ENCODE data around the gene GALNT18.

GALNT18 gene

GRCh38 chr11:11293798-11294550 is 327.8 kb downstream of the GALNT18 start:
- DNase-seq, result no peak

- DNase-seq, result no peak
Measured at GRCh38 chr11:11292839-11293238, 329.0 kb downstream of the GALNT18 start.

- no peak for DNase-seq
Measured at GRCh38 chr11:11291041-11292015, 330.5 kb downstream of the GALNT18 start.

GRCh38 chr11:11290354-11290753 is 331.5 kb downstream of the GALNT18 start:
- DNase-seq, result no peak

GRCh38 chr11:11289669-11290068 is 332.1 kb downstream of the GALNT18 start:
- no peak for DNase-seq

- DNase-seq, result no peak
Measured at GRCh38 chr11:11288972-11289616, 332.7 kb downstream of the GALNT18 start.

GRCh38 chr11:11284481-11284880 is 337.3 kb downstream of the GALNT18 start:
- no peak for DNase-seq

- no peak for DNase-seq
Measured at GRCh38 chr11:11281626-11282025, 340.2 kb downstream of the GALNT18 start.

GRCh38 chr11:11280826-11281225 is 341.0 kb downstream of the GALNT18 start:
- DNase-seq, result no peak

GRCh38 chr11:11279956-11280689 is 341.7 kb downstream of the GALNT18 start:
- no peak for DNase-seq

GRCh38 chr11:11272254-11272653 is 349.6 kb downstream of the GALNT18 start:
- no peak for DNase-seq

GRCh38 chr11:11270236-11270775 is 351.5 kb downstream of the GALNT18 start:
- DNase-seq, result no peak

GRCh38 chr11:11268706-11269105 is 353.1 kb downstream of the GALNT18 start:
- DNase-seq, result no peak

- no peak for DNase-seq
Measured at GRCh38 chr11:11268119-11268518, 353.7 kb downstream of the GALNT18 start.

GRCh38 chr11:11267312-11267711 is 354.5 kb downstream of the GALNT18 start:
- no peak for DNase-seq

- DNase-seq, result peak; percentile 13
Measured at GRCh38 chr11:11265994-11266606, 355.7 kb downstream of the GALNT18 start.

- DNase-seq, result no peak
Measured at GRCh38 chr11:11265320-11265719, 356.5 kb downstream of the GALNT18 start.

GRCh38 chr11:11263238-11264005 is 358.4 kb downstream of the GALNT18 start:
- DNase-seq, result peak; percentile 52

- DNase-seq, result no peak
Measured at GRCh38 chr11:11262171-11262920, 359.5 kb downstream of the GALNT18 start.

GRCh38 chr11:11261629-11262028 is 360.2 kb downstream of the GALNT18 start:
- DNase-seq, result no peak

All from kidney glomerular epithelial cell (primary cell).